Panc1 (cell line): ENCODE data around the gene SMIM20.

Source experiments
- SIN3A ChIP-seq: IDR thresholded peaks from 2 replicates; pipeline ENCODE4 v1.6.1; 2012; ENCODE audit warnings: low read depth, mild to moderate bottlenecking, low read length, moderate library complexity, borderline replicate concordance; ENCODE audit not compliant: insufficient read depth
- TCF7L2 ChIP-seq: IDR thresholded peaks from 2 replicates; pipeline ENCODE4 v1.6.1; 2011; ENCODE audit warnings: mild to moderate bottlenecking, low read depth, low read length, inconsistent platforms
- TF ChIP-seq, protein P1 (sequence below): fragments of 450-650 bp; IDR thresholded peaks from 2 replicates; pipeline ENCODE4 v1.5.1; 2017; ENCODE audit warnings: mild to moderate bottlenecking

DNA sequence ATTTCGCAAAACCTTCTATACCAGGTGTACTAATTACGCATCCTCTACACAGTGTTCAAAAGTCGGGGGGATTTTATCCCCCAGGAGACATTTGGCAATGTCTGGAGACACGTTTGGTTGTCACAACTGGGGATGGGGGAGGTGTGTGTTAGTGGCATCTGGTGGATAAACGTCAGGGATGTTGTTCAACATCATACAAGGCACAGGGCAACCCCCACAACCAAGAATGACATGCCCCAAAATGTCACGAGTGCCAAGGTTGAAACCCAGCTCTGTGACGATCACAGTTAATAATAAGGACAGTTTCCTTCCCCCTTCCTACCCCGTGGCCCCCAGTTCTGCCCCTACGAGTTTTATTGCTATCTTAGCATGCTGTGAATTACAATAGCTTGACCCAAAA, 35.3 kb upstream of the SMIM20 start:
- TF ChIP-seq, protein P1, sequence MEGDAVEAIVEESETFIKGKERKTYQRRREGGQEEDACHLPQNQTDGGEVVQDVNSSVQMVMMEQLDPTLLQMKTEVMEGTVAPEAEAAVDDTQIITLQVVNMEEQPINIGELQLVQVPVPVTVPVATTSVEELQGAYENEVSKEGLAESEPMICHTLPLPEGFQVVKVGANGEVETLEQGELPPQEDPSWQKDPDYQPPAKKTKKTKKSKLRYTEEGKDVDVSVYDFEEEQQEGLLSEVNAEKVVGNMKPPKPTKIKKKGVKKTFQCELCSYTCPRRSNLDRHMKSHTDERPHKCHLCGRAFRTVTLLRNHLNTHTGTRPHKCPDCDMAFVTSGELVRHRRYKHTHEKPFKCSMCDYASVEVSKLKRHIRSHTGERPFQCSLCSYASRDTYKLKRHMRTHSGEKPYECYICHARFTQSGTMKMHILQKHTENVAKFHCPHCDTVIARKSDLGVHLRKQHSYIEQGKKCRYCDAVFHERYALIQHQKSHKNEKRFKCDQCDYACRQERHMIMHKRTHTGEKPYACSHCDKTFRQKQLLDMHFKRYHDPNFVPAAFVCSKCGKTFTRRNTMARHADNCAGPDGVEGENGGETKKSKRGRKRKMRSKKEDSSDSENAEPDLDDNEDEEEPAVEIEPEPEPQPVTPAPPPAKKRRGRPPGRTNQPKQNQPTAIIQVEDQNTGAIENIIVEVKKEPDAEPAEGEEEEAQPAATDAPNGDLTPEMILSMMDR, result no peak
- TF ChIP-seq TCF7L2 (no peak), SIN3A (no peak)
